Naive thymus-derived CD4-positive, alpha-beta T cell (primary cell): Measurements from ENCODE around the gene ABCC11. TPM values are rescaled to one million over a fixed set of nuclear protein-coding genes. Genes with fewer than 3 reads are reported as not detected.
A peak's percentile ranks its signal among the peaks of the same experiment; 100 is the strongest.

Experiments
- ATAC-seq: fragments of 150-1000 bp; cut with Tn5 transposase; 2 replicates; pipeline ENCODE4 v1.10.0; 2021; ENCODE audit warnings: mild to moderate bottlenecking, moderate library complexity
- CTCF ChIA-PET: fragments of 350-600 bp; sonication (Branson Sonifier 250); formaldehyde crosslinking; loops from one replicate; lab custom pipeline; 2021; ENCODE audit warnings: antibody characterized with exemption; lab: Charles Lee
- POLR2A ChIA-PET: fragments of 350-600 bp; sonication (Branson Sonifier 250); formaldehyde crosslinking; loops from one replicate; lab custom pipeline; 2021; ENCODE audit warnings: antibody characterized with exemption, inconsistent platforms; lab: Charles Lee
- DNase-seq, 9 donors: peaks; one replicate each; pipeline versions ENCODE4 v3.0.0 to v3.0.0-alpha.2; 2020 to 2022; ENCODE audit warnings: mixed read lengths in 1 of 9
- H3K27ac ChIP-seq: one replicate; pipeline ENCODE4 v1.7.0; 2013; ENCODE audit warnings: mild to moderate bottlenecking, low read depth, low read length, moderate library complexity
- H3K27me3 ChIP-seq, 2 donors: one replicate each; pipeline ENCODE4 v1.7.0; 2013; ENCODE audit warnings: low read length in 2 of 2, mild to moderate bottlenecking in 2 of 2, moderate library complexity in 2 of 2; ENCODE audit not compliant: control insufficient read depth in 2 of 2, insufficient read depth in 2 of 2
- H3K36me3 ChIP-seq, 3 experiments: 1 replicate in 2 of 3; 2 replicates in 1 of 3; pipeline ENCODE4 v1.7.0; 2013; ENCODE audit warnings: low read length in 3 of 3, mild to moderate bottlenecking in 3 of 3, moderate library complexity in 1 of 3; ENCODE audit not compliant: insufficient read depth in 3 of 3, control insufficient read depth in 2 of 3
- H3K4me1 ChIP-seq, 2 donors: one replicate each; pipeline ENCODE4 v1.7.0; 2013; ENCODE audit warnings: low read length in 2 of 2, mild to moderate bottlenecking in 2 of 2, moderate library complexity in 1 of 2; ENCODE audit not compliant: control insufficient read depth in 2 of 2, insufficient read depth in 2 of 2
- H3K4me3 ChIP-seq: 2 replicates; pipeline ENCODE4 v1.7.0; 2013; ENCODE audit warnings: mild to moderate bottlenecking, low read length
- H3K9me3 ChIP-seq, 3 experiments: 1 replicate in 2 of 3; 2 replicates in 1 of 3; pipeline ENCODE4 v1.7.0; 2013; ENCODE audit warnings: low read length in 3 of 3; ENCODE audit not compliant: control insufficient read depth in 2 of 3
- H3K27ac Mint-ChIP-seq, 9 donors: one replicate each; pipeline ENCODE4 v1.8.0; 2020 to 2022; ENCODE audit warnings: mixed read lengths in 9 of 9, mild to moderate bottlenecking in 8 of 9, moderate library complexity in 5 of 9, inconsistent platforms in 2 of 9
- H3K27me3 Mint-ChIP-seq, 5 donors: one replicate each; pipeline ENCODE4 v1.8.0; 2021 to 2022; ENCODE audit warnings: mixed read lengths in 5 of 5, mild to moderate bottlenecking in 1 of 5
- H3K36me3 Mint-ChIP-seq, 5 donors: one replicate each; pipeline ENCODE4 v1.8.0; 2020 to 2022; ENCODE audit warnings: mixed read lengths in 5 of 5, mild to moderate bottlenecking in 3 of 5, inconsistent platforms in 1 of 5
- H3K4me1 Mint-ChIP-seq, 7 donors: one replicate each; pipeline ENCODE4 v1.8.0; 2020 to 2022; ENCODE audit warnings: mixed read lengths in 7 of 7, mild to moderate bottlenecking in 3 of 7, inconsistent platforms in 1 of 7
- H3K4me3 Mint-ChIP-seq, 10 donors: one replicate each; pipeline ENCODE4 v1.8.0; 2020 to 2022; ENCODE audit warnings: mild to moderate bottlenecking in 10 of 10, mixed read lengths in 10 of 10, moderate library complexity in 6 of 10, inconsistent platforms in 2 of 10
- H3K9me3 Mint-ChIP-seq, 11 donors: one replicate each; pipeline ENCODE4 v1.8.0; 2020 to 2022; ENCODE audit warnings: mixed read lengths in 11 of 11, mild to moderate bottlenecking in 4 of 11, inconsistent platforms in 1 of 11, moderate library complexity in 1 of 11
- intact Hi-C, 2 donors: fragments of 100-400 bp; cut with micrococcal nuclease; formaldehyde crosslinking; loops; one replicate each; pipeline ENCODE4 v1.15.1; 2023
- polyA plus RNA-seq, 2 donors: library from polyadenylated mRNA; unstranded; fragments of 300-500 nt; fragmentation: Illumina TruSeq; gene quantifications; one replicate each; pipeline ENCODE4 v1.2.3, GENCODE V29; 2021
- total RNA-seq, 6 experiments: library from RNA in 5 of 6; stranded (reverse) in 5 of 6; gene quantifications; 1 replicate in 5 of 6; 2 replicates in 1 of 6; pipeline ENCODE4 v1.2.3 and lab custom pipeline; 2021 to 2026

The ABCC11 gene
- total and polyA plus RNA-seq, 7 experiments from 2014 or later: 0.08 to 0.81 TPM; not detected in 5

DNA sequence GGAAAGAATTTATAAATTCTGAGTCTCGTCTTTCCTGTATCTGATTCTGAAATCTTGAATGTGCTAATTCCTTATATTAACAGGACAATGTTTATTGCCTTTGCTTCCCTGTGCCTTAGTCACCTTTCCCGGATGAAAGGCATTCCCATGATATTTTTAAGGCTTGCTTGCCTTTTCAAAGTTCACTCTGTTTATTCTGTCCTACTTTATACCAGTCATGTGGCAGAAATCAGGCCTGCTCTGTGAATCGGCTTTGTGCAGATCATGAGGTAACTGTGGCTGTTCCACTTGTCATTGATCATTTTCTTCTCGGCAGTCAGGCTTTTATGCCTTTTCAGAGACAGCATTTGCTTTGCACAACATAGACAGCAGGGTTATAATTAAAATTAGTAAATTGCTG lies 28.8 kb upstream of the ABCC11 start:
- POLR2A ChIA-PET: no interaction called here
- Mint-ChIP-seq H3K4me1 (peaks cover 2 to 36% (median 24%) of the 10 kb centered on the region in 7 donors), H3K9me3 (peaks cover 0 to 1% (median 0%) of the 10 kb centered on the region in 11 donors), H3K36me3 (peaks cover 14 to 60% (median 29%) of the 10 kb centered on the region in 5 donors), H3K27me3 (no peaks in the 10 kb centered on the region), H3K27ac (no peak overlapping the region), H3K4me3 (no peak overlapping the region)
- intact Hi-C loops: no loop called here
- ATAC-seq (no peak), DNase-seq (no peak)
- H3K9me3 ChIP-seq: no peaks in the 10 kb centered on the region
- H3K27ac ChIP-seq: no peak overlapping the region
- CTCF ChIA-PET: no interaction called here
- no peaks in the 10 kb centered on the region for H3K4me1 ChIP-seq
- H3K4me3 ChIP-seq: no peak overlapping the region
- peaks cover 0 to 37% (median 4%) of the 10 kb centered on the region in 3 experiments for H3K36me3 ChIP-seq
- no peaks in the 10 kb centered on the region for H3K27me3 ChIP-seq

DNA sequence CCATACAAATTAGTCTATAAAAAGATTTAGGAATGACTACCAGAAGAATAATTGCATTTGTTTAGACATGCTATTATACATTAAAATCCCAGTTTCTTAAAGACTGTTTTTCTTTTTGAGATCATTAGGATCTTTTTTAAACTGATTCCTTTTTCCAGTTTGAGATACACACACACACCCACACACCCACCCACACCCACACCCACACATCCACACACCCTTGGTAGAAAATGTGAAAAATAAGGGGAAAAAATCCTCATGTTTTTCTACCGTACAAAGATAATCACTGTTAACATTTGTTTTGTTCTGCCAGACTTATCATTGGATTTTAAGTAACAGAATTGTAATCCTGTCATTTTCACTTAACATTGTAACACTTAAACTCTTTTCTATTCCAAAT lies 27.1 kb upstream of the ABCC11 start:
- ChIA-PET CTCF (no interaction called here), POLR2A (interaction anchor here (0.7 kb wide), 1 partner anchor 28 kb away, joined by 3 read pairs; no protein-coding TSS in a partner anchor)
- Mint-ChIP-seq H3K27ac (peak overlapping the region in 1 of 9 donors; percentile 52), H3K4me1 (peaks cover 0 to 33% (median 23%) of the 10 kb centered on the region in 7 donors), H3K4me3 (no peak overlapping the region), H3K9me3 (peaks cover 0 to 1% (median 0%) of the 10 kb centered on the region in 11 donors), H3K27me3 (no peaks in the 10 kb centered on the region), H3K36me3 (peaks cover 14 to 59% (median 22%) of the 10 kb centered on the region in 5 donors)
- no peaks in the 10 kb centered on the region for H3K9me3 ChIP-seq
- no peaks in the 10 kb centered on the region for H3K27me3 ChIP-seq
- no peaks in the 10 kb centered on the region for H3K4me1 ChIP-seq
- no peak overlapping the region for H3K4me3 ChIP-seq
- DNase-seq (no peak), ATAC-seq (no peak)
- H3K27ac ChIP-seq: no peak overlapping the region
- H3K36me3 ChIP-seq: peaks cover 0 to 37% (median 4%) of the 10 kb centered on the region in 3 experiments
- intact Hi-C loops: no loop called here

- Histone ChIP-seq H3K4me1 (no peaks in the 10 kb centered on the region), H3K4me3 (no peak overlapping the region), H3K36me3 (peaks cover 0 to 34% (median 4%) of the 10 kb centered on the region in 3 experiments), H3K27me3 (no peaks in the 10 kb centered on the region), H3K9me3 (no peaks in the 10 kb centered on the region), H3K27ac (no peak overlapping the region)
- intact Hi-C loops: no loop called here
- no peak for DNase-seq
- Mint-ChIP-seq H3K9me3 (peaks cover 0 to 1% (median 0%) of the 10 kb centered on the region in 11 donors), H3K27me3 (no peaks in the 10 kb centered on the region), H3K36me3 (peaks cover 9 to 53% (median 12%) of the 10 kb centered on the region in 5 donors), H3K4me1 (peaks cover 0 to 25% (median 13%) of the 10 kb centered on the region in 7 donors), H3K4me3 (no peak overlapping the region), H3K27ac (peak overlapping the region in 2 of 9 donors; percentile 18 to 20)
- POLR2A ChIA-PET: no interaction called here
- CTCF ChIA-PET: no interaction called here
- ATAC-seq: no peak
Measured at GRCh38 chr16:48272837-48273421, 25.6 kb upstream of the ABCC11 start.

DNA sequence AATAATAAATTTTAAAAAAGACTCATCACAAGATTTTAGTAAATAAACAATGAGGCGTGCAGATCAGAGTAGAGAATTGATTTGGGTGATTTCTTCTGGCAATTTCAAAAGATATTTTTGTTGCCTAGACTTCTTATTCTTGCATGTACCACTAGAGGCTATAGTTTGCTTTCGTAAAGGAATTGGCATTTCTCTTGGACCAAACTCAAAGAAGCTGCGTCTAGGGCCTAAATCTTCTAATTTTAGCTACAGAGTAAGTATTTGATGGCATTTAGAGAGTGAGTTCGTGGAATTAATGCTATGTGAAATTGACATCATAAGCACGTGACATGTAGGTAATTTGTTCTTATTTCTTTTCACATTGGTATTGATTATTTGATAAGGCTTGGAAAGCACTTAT lies 24.4 kb upstream of the ABCC11 start:
- CTCF ChIA-PET: interaction anchor here (0.7 to 1.3 kb wide), 2 partner anchors 359 to 1386 kb away, joined by 3 to 4 read pairs; no protein-coding TSS in a partner anchor

GRCh38 chr16:48269011-48269410 lies 21.7 kb upstream of the ABCC11 start:
- Mint-ChIP-seq H3K27me3 (no peaks in the 10 kb centered on the region), H3K4me1 (peaks cover 4 to 15% (median 11%) of the 10 kb centered on the region in 7 donors), H3K36me3 (peaks cover 3 to 46% (median 14%) of the 10 kb centered on the region in 5 donors), H3K27ac (peak overlapping the region in 3 of 9 donors; percentile 26 to 28 (median 28)), H3K4me3 (no peak overlapping the region), H3K9me3 (no peaks in the 10 kb centered on the region)
- no peaks in the 10 kb centered on the region for H3K9me3 ChIP-seq
- intact Hi-C loops: no loop called here
- DNase-seq (no peak), ATAC-seq (no peak)
- ChIA-PET POLR2A (no interaction called here), CTCF (no interaction called here)
- no peak overlapping the region for H3K27ac ChIP-seq
- no peaks in the 10 kb centered on the region for H3K4me1 ChIP-seq
- H3K36me3 ChIP-seq: peaks cover 0 to 35% (median 0%) of the 10 kb centered on the region in 3 experiments
- H3K27me3 ChIP-seq: no peaks in the 10 kb centered on the region
- no peak overlapping the region for H3K4me3 ChIP-seq

More for the DNA sequence above, 24.4 kb upstream of the ABCC11 start:
- intact Hi-C loops: no loop called here
- H3K27me3 ChIP-seq: no peaks in the 10 kb centered on the region
- no peak overlapping the region for H3K4me3 ChIP-seq
- no peak for DNase-seq
- Mint-ChIP-seq H3K9me3 (peaks cover 0 to under 1% (median 0%) of the 10 kb centered on the region in 11 donors), H3K27ac (no peak overlapping the region), H3K4me3 (no peak overlapping the region), H3K27me3 (no peaks in the 10 kb centered on the region), H3K36me3 (peaks cover 0 to 46% (median 5%) of the 10 kb centered on the region in 5 donors), H3K4me1 (peaks cover 3 to 22% (median 8%) of the 10 kb centered on the region in 7 donors)
- no peak overlapping the region for H3K27ac ChIP-seq
- no peaks in the 10 kb centered on the region for H3K9me3 ChIP-seq
- no peak for ATAC-seq
- POLR2A ChIA-PET: interaction anchor here (0.8 kb wide), 1 partner anchor 24 kb away, joined by 8 read pairs; the partner anchor contains the start of gene ABCC11
- H3K36me3 ChIP-seq: peaks cover 0 to 39% (median 0%) of the 10 kb centered on the region in 3 experiments
- no peaks in the 10 kb centered on the region for H3K4me1 ChIP-seq

- ATAC-seq: no peak
- CTCF ChIA-PET: no interaction called here
- H3K36me3 ChIP-seq: peaks cover 10 to 64% (median 20%) of the 10 kb centered on the region in 3 experiments
Measured at GRCh38 chr16:48262631-48263030, 15.3 kb upstream of the ABCC11 start.

More at GRCh38 chr16:48262631-48263030, 15.3 kb upstream of the ABCC11 start:
- Mint-ChIP-seq H3K9me3 (peaks cover 0 to 5% (median 0%) of the 10 kb centered on the region in 11 donors), H3K4me1 (peaks cover 7 to 31% (median 11%) of the 10 kb centered on the region in 7 donors), H3K27me3 (no peaks in the 10 kb centered on the region), H3K27ac (no peak overlapping the region), H3K36me3 (peaks cover 22 to 74% (median 52%) of the 10 kb centered on the region in 5 donors), H3K4me3 (no peak overlapping the region)
- no peaks in the 10 kb centered on the region for H3K9me3 ChIP-seq
- H3K27me3 ChIP-seq: no peaks in the 10 kb centered on the region
- intact Hi-C loops: no loop called here
- no peak overlapping the region for H3K4me3 ChIP-seq
- DNase-seq: no peak
- POLR2A ChIA-PET: no interaction called here
- H3K4me1 ChIP-seq: no peaks in the 10 kb centered on the region
- no peak overlapping the region for H3K27ac ChIP-seq
